ENCODE results near the gene ACSL5. TPM values are rescaled to one million over a fixed set of nuclear protein-coding genes. Genes with fewer than 3 reads are reported as not detected.

ACSL5 gene
- total RNA-seq (2014; rRNA removed; shearing (Covaris generic)) = not detected in 2 replicates
- polyA plus RNA-seq (2016; fragmentation: Nextera tagmentation; extraction: Ambion mirVana) = 0.09 TPM in 1 of 2 replicates, not detected in the other
- long read RNA-seq = 0 reads

- peaks cover 9% of the 10 kb centered on the region for H3K4me1 Mint-ChIP-seq
- H3K4me3 ChIP-seq = no peak within 1 kb of the TSS
- H3F3A ChIP-seq (replicated peaks; ENCODE audit: low read depth) = no peaks in the 10 kb centered on the region
- 0 out of 2 replicates have a peak within 1 kb of the TSS, but pooled peaks have one; percentile 20 for H3K27ac Mint-ChIP-seq
- H2AFZ ChIP-seq = peak within 1 kb of the TSS; percentile 83; the same call in 1 of the 2 replicates
- no peak within 1 kb of the TSS for H3K4me3 Mint-ChIP-seq
- no peaks in the 10 kb centered on the region for H4K20me1 ChIP-seq (replicated peaks; ENCODE audit: insufficient read depth)
- no peaks in the 10 kb centered on the region for H3K36me3 ChIP-seq (ENCODE audit: insufficient read depth)
- DNase-seq (ENCODE audit: low spot score) = no peak
- no peak within 1 kb of the TSS for H3K4me2 ChIP-seq
- peaks cover 3% of the 10 kb centered on the region; the same call in 1 of the 3 replicates for H3K36me3 Mint-ChIP-seq (ENCODE audit: low read depth)
- H3K27me3 ChIP-seq (ENCODE audit: insufficient read depth) = no peaks in the 10 kb centered on the region
- ATAC-seq = no peak
- H3K79me2 ChIP-seq (replicated peaks; ENCODE audit: insufficient read depth) = no peaks in the 10 kb centered on the region
- H3K4me1 ChIP-seq (ENCODE audit: insufficient read depth) = no peaks in the 10 kb centered on the region
- peaks cover 1% of the 10 kb centered on the region for H3K27me3 Mint-ChIP-seq (ENCODE audit: insufficient read depth, low read depth, poor library complexity)
- no peaks in the 10 kb centered on the region for H3K9me2 ChIP-seq (ENCODE audit: insufficient read depth)
- TF ChIP-seq STAT1 (IDR thresholded peaks at IDR 0.05; ENCODE audit: unreplicated experiment) (no peak), JUNB (IDR thresholded peaks at IDR 0.05; ENCODE audit: unreplicated experiment) (no peak), REST (IDR thresholded peaks at IDR 0.05; ENCODE audit: unreplicated experiment) (no peak), CREB1 (CRISPR knock-in tag; IDR thresholded peaks at IDR 0.05; ENCODE audit: low read depth) (no peak), ZNF331 (CRISPR knock-in tag; IDR thresholded peaks at IDR 0.05; ENCODE audit: low read depth) (no peak), EZH2phosphoT487 (IDR thresholded peaks at IDR 0.05; ENCODE audit: unreplicated experiment) (no peak), POLR2AphosphoS5 (IDR thresholded peaks at IDR 0.05; ENCODE audit: low read depth) (no peak), CTCF (conservative IDR thresholded peaks at IDR 0.05; ENCODE audit: low read depth in 2 of 2) (no peak), ETS1 (IDR thresholded peaks at IDR 0.05) (no peak), NANOG (IDR thresholded peaks at IDR 0.05; ENCODE audit: borderline replicate concordance) (no peak), EZH2 (IDR thresholded peaks at IDR 0.05; ENCODE audit: low read depth, unreplicated experiment) (no peak)
- peaks cover 14% of the 10 kb centered on the region for H3K9me3 Mint-ChIP-seq
- no peak within 1 kb of the TSS for H3K27ac ChIP-seq (ENCODE audit: low read depth)
Observed at GRCh38 chr10:112373912-112374338, at the start of gene ACSL5. Gene ACSL5 (plus strand): TSS chr10:112374116. CDS start chr10:112394947, 20,831 bp downstream.

All from GM23338 (cell line).